Astrocyte (in vitro differentiated cells and primary cell): Measurements from ENCODE around the gene UQCC2. TPM values are rescaled to one million over a fixed set of nuclear protein-coding genes. Genes with fewer than 3 reads are reported as not detected.

Experiments
- DNase-seq: peaks from one replicate; pipeline ENCODE4 v3.0.0-alpha.2; 2010; ENCODE audit warnings: low read depth
- FAIRE-seq: peaks from 2 replicates; lab custom pipeline; 2011; peaks lifted over from hg19 to GRCh38; lab: Jason Lieb, UNC
- H2AFZ ChIP-seq: 2 replicates; pipeline ENCODE4 v1.6.0; 2012; ENCODE audit warnings: low read depth, low read length, inconsistent platforms
- H3K27ac ChIP-seq: 2 replicates; pipeline ENCODE4 v1.5.1; 2011; ENCODE audit warnings: low read depth, low read length, inconsistent platforms
- H3K27me3 ChIP-seq: 2 replicates; pipeline ENCODE4 v1.6.0; 2011; ENCODE audit warnings: low read length, inconsistent platforms; ENCODE audit not compliant: insufficient read depth
- H3K36me3 ChIP-seq: 2 replicates; pipeline ENCODE4 v1.5.1; 2011; ENCODE audit warnings: low read length, inconsistent platforms; ENCODE audit not compliant: insufficient read depth
- H3K4me1 ChIP-seq: 2 replicates; pipeline ENCODE4 v1.5.1; 2011; ENCODE audit warnings: low read length, inconsistent platforms; ENCODE audit not compliant: insufficient read depth
- H3K4me2 ChIP-seq: 2 replicates; pipeline ENCODE4 v1.6.0; 2012; ENCODE audit warnings: low read length, inconsistent platforms
- H3K4me3 ChIP-seq: 2 replicates; pipeline ENCODE4 v1.5.1; 2011; ENCODE audit warnings: low read depth, mild to moderate bottlenecking, low read length, inconsistent platforms; ENCODE audit not compliant: insufficient read depth
- H3K79me2 ChIP-seq: 2 replicates; pipeline ENCODE4 v1.6.0; 2012; ENCODE audit warnings: mild to moderate bottlenecking, low read length, inconsistent platforms; ENCODE audit not compliant: insufficient read depth
- H3K9ac ChIP-seq: 2 replicates; pipeline ENCODE4 v1.6.0; 2012; ENCODE audit warnings: mild to moderate bottlenecking, low read length, inconsistent platforms
- H3K9me3 ChIP-seq: 2 replicates; pipeline ENCODE4 v1.5.1; 2012; ENCODE audit warnings: low read depth, mild to moderate bottlenecking, low read length, inconsistent platforms; ENCODE audit not compliant: insufficient read depth
- H4K20me1 ChIP-seq: 2 replicates; pipeline ENCODE4 v1.6.0; 2012; ENCODE audit warnings: low read length, inconsistent platforms; ENCODE audit not compliant: insufficient read depth
- H3K27ac Mint-ChIP-seq: one replicate; pipeline ENCODE4 v1.8.0; 2021; ENCODE audit warnings: mild to moderate bottlenecking, mixed read lengths; ENCODE audit not compliant: unreplicated experiment
- H3K27me3 Mint-ChIP-seq: one replicate; pipeline ENCODE4 v1.8.0; 2021; ENCODE audit warnings: low read depth, mixed read lengths; ENCODE audit not compliant: unreplicated experiment
- H3K36me3 Mint-ChIP-seq: one replicate; pipeline ENCODE4 v1.8.0; 2021; ENCODE audit warnings: low read depth, mixed read lengths; ENCODE audit not compliant: unreplicated experiment
- H3K4me1 Mint-ChIP-seq: one replicate; pipeline ENCODE4 v1.8.0; 2021; ENCODE audit warnings: low read depth, mixed read lengths; ENCODE audit not compliant: unreplicated experiment
- H3K4me3 Mint-ChIP-seq: one replicate; pipeline ENCODE4 v1.8.0; 2021; ENCODE audit warnings: mild to moderate bottlenecking, moderate library complexity, mixed read lengths; ENCODE audit not compliant: unreplicated experiment
- H3K9me3 Mint-ChIP-seq: one replicate; pipeline ENCODE4 v1.8.0; 2021; ENCODE audit warnings: mild to moderate bottlenecking, mixed read lengths; ENCODE audit not compliant: unreplicated experiment
- CTCF ChIP-seq: IDR thresholded peaks from 2 replicates; pipeline ENCODE4 v1.5.1; 2011; ENCODE audit warnings: low read depth, mild to moderate bottlenecking, inconsistent platforms, low read length, moderate library complexity; ENCODE audit not compliant: insufficient read depth
- EZH2 ChIP-seq: IDR thresholded peaks from 2 replicates; pipeline ENCODE4 v1.6.1; 2012; ENCODE audit warnings: mild to moderate bottlenecking, low read length, inconsistent platforms; ENCODE audit not compliant: insufficient read depth
- total RNA-seq: library from RNA; stranded (reverse); gene quantifications from 2 replicates; pipeline ENCODE4 v1.2.1, GENCODE V29; 2021

The UQCC2 gene
- total RNA-seq, 1 donor from 2014 or later = 70.2 TPM

GRCh38 chr6:33663028-33663427 lies 48.5 kb downstream of the UQCC2 start:
- H3K4me3 ChIP-seq = no peak overlapping the region
- TF ChIP-seq CTCF (no peak), EZH2 (no peak)
- no peaks in the 10 kb centered on the region for H3K36me3 ChIP-seq
- H2AFZ ChIP-seq = no peak overlapping the region
- Mint-ChIP-seq H3K4me1 (no peaks in the 10 kb centered on the region), H3K27me3 (no peaks in the 10 kb centered on the region), H3K27ac (no peak overlapping the region), H3K36me3 (peaks cover 10% of the 10 kb centered on the region), H3K9me3 (no peaks in the 10 kb centered on the region), H3K4me3 (no peak overlapping the region)
- H3K4me1 ChIP-seq = no peaks in the 10 kb centered on the region
- no peak overlapping the region for H3K27ac ChIP-seq
- DNase-seq (no peak), FAIRE-seq (no peak)
- no peaks in the 10 kb centered on the region for H3K79me2 ChIP-seq
- H3K4me2 ChIP-seq = no peak overlapping the region
- H3K27me3 ChIP-seq = no peaks in the 10 kb centered on the region
- no peaks in the 10 kb centered on the region for H3K9me3 ChIP-seq
- no peak overlapping the region for H3K9ac ChIP-seq
- H4K20me1 ChIP-seq = no peaks in the 10 kb centered on the region

GRCh38 chr6:33662318-33662717 lies 49.2 kb downstream of the UQCC2 start:
- Mint-ChIP-seq H3K27ac (no peak overlapping the region), H3K36me3 (peaks cover 9% of the 10 kb centered on the region), H3K4me3 (no peak overlapping the region), H3K27me3 (no peaks in the 10 kb centered on the region), H3K4me1 (no peaks in the 10 kb centered on the region), H3K9me3 (no peaks in the 10 kb centered on the region)
- H3K27ac ChIP-seq = no peak overlapping the region
- H3K79me2 ChIP-seq = no peaks in the 10 kb centered on the region
- H3K4me3 ChIP-seq = no peak overlapping the region
- H3K4me1 ChIP-seq = no peaks in the 10 kb centered on the region
- H2AFZ ChIP-seq = no peak overlapping the region
- H3K27me3 ChIP-seq = no peaks in the 10 kb centered on the region
- DNase-seq (no peak), FAIRE-seq (no peak)
- no peaks in the 10 kb centered on the region for H3K36me3 ChIP-seq
- H3K9ac ChIP-seq = no peak overlapping the region
- no peak for TF ChIP-seq CTCF
- no peak for TF ChIP-seq EZH2
- no peaks in the 10 kb centered on the region for H3K9me3 ChIP-seq
- no peaks in the 10 kb centered on the region for H4K20me1 ChIP-seq
- H3K4me2 ChIP-seq = no peak overlapping the region

GRCh38 chr6:33661106-33661838 lies 50.2 kb downstream of the UQCC2 start:
- no peaks in the 10 kb centered on the region for H3K4me1 ChIP-seq
- no peaks in the 10 kb centered on the region for H3K79me2 ChIP-seq
- FAIRE-seq (no peak), DNase-seq (no peak)
- no peak overlapping the region for H3K4me3 ChIP-seq
- H3K4me2 ChIP-seq = no peak overlapping the region
- no peak overlapping the region for H3K9ac ChIP-seq
- no peaks in the 10 kb centered on the region for H3K27me3 ChIP-seq
- H2AFZ ChIP-seq = no peak overlapping the region
- peaks cover 9% of the 10 kb centered on the region for H3K36me3 Mint-ChIP-seq
- peaks cover 6% of the 10 kb centered on the region for H3K4me1 Mint-ChIP-seq
- no peak overlapping the region for H3K27ac ChIP-seq
- H4K20me1 ChIP-seq = no peaks in the 10 kb centered on the region
- H3K36me3 ChIP-seq = no peaks in the 10 kb centered on the region
- no peak overlapping the region for H3K27ac Mint-ChIP-seq
- TF ChIP-seq EZH2 = no peak
- no peak for TF ChIP-seq CTCF
- H3K9me3 ChIP-seq = no peaks in the 10 kb centered on the region
- no peak overlapping the region for H3K4me3 Mint-ChIP-seq
- no peaks in the 10 kb centered on the region for H3K9me3 Mint-ChIP-seq
- no peaks in the 10 kb centered on the region for H3K27me3 Mint-ChIP-seq
